GM19193 (cell line): ENCODE results near the gene CPA4.

ENCODE experiments used
- POLR2A ChIP-seq: IDR thresholded peaks from 4 replicates; pipeline ENCODE4 v1.6.1; 2011; ENCODE audit not compliant: insufficient read depth, insufficient read length; ENCODE audit errors: extremely low read depth

CPA4 gene

GRCh38 chr7:130293521-130293920 lies 560 bp downstream of the CPA4 start:
- no peak for TF ChIP-seq POLR2A

GRCh38 chr7:130294314-130294713 lies 1.4 kb downstream of the CPA4 start:
- no peak for TF ChIP-seq POLR2A

GRCh38 chr7:130296221-130296951 lies 3.4 kb downstream of the CPA4 start:
- TF ChIP-seq POLR2A, result no peak

- TF ChIP-seq POLR2A, result no peak
Measured at GRCh38 chr7:130297628-130298543, 4.9 kb downstream of the CPA4 start.

- TF ChIP-seq POLR2A, result no peak
Measured at GRCh38 chr7:130298544-130299326, 5.8 kb downstream of the CPA4 start.

GRCh38 chr7:130299866-130300265 lies 6.9 kb downstream of the CPA4 start:
- TF ChIP-seq POLR2A, result no peak

GRCh38 chr7:130301501-130302020 lies 8.6 kb downstream of the CPA4 start:
- no peak for TF ChIP-seq POLR2A

GRCh38 chr7:130302649-130303048 lies 9.7 kb downstream of the CPA4 start:
- TF ChIP-seq POLR2A, result no peak

GRCh38 chr7:130303127-130303526 lies 10.2 kb downstream of the CPA4 start:
- TF ChIP-seq POLR2A, result no peak

GRCh38 chr7:130303551-130303950 lies 10.6 kb downstream of the CPA4 start:
- TF ChIP-seq POLR2A, result no peak

- no peak for TF ChIP-seq POLR2A
Measured at GRCh38 chr7:130303982-130304381, 11.0 kb downstream of the CPA4 start.

- TF ChIP-seq POLR2A, result no peak
Measured at GRCh38 chr7:130304878-130305277, 11.9 kb downstream of the CPA4 start.

GRCh38 chr7:130305433-130306042 lies 12.6 kb downstream of the CPA4 start:
- TF ChIP-seq POLR2A, result no peak

- no peak for TF ChIP-seq POLR2A
Measured at GRCh38 chr7:130309986-130310385, 17.0 kb downstream of the CPA4 start.
